GM18858 (cell line): ENCODE measurements around the gene MEOX2.

Source experiments
- ATAC-seq: cut with Tn5 transposase; IDR thresholded peaks from one replicate; pipeline ENCODE4 v1.9.1; 2021; ENCODE audit not compliant: unreplicated experiment

MEOX2 gene

DNA sequence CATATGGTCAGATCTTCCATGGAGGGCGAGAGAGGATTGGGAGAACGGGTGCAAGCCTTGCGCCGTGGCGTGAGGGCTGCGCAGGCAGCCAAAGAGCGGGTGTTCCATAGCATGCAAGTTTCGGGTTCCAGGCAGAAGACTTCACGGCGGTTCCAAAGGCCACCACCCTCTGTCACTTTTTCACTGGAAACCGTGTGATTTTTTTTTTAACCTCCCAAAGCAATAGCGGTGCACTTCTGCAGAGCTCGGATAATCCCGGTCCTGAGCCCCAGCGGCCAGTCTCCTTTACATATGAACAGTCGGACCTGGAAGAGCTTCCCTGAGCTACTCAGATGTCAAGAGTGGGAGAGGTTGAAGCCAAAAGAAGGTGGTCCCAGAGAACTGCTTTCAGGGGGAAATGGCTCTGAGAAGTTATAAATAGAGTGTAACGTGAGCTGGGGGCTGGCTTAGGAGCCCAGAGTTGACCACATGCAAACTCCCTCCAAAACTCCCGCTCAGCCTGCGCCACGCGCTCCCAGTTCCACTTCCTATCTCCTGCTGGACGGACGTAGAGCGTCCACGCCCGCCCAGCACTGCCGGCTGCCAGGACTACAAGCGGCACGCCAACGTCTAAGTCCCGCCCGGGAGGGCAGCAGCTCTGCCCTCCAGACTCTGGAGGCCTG lies at the start of gene MEOX2:
Gene MEOX2 (minus strand): TSS at position 389 of the 662 bp plus-strand sequence. CDS start 281 bp downstream, at position 108.
- ATAC-seq: no peak

DNA sequence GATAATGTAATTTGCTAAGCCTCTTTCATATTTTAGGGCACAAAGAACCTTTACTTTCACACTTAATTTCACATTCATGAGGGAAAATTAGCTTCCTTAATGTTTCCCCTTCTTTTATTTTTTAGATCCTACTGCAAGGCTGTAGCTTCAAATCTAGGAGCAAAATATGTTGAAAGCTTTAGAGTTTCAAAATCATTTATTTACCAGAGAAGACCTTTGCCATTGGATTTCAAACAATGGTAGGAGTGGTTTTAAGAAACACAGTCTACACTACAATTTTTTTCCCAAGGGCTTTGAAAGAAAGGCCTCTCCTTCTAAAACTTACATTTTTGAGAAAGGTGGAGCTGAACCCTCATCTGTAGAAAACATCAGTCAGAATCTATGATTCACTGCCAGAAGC lies 43.3 kb upstream of the MEOX2 start:
- ATAC-seq: no peak

DNA sequence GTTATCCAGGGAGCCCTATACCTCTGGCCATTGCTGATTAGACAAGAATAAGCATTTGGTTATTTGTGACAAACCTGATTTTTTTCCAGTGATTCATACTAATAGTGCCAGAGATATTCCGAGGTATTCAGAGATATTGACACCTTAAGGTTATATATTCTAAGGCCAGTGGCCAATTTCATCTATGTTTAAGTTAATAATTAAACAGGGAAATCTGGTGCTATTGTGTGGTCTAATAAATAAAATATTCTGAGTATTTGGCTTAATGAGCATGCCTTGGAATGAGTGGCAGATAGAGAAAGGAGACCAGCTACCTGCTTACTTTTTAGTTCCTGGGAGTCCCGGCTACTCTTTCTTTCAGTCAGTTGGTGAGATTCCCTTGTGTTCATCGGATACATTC lies 38.6 kb upstream of the MEOX2 start:
- ATAC-seq: no peak

DNA sequence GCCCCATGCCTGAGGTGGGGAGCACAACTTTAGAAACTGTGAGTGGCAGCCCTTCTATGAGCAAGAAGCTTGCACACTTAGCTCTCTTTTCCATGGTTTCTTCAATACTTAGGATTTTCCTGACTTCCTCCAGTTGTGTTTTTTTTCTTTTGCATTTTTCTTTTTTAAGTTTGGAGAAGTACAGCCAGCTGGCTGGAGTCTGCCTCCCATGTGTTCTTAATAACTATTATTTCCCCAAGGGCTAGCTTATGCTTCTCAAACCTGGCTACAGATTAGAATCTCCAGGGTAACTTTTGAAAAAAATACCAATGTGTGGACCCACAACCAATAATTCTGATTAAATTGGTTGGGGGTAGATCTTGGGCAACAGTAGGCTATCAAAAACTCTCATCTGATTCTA lies 37.4 kb upstream of the MEOX2 start:
- no peak for ATAC-seq

DNA sequence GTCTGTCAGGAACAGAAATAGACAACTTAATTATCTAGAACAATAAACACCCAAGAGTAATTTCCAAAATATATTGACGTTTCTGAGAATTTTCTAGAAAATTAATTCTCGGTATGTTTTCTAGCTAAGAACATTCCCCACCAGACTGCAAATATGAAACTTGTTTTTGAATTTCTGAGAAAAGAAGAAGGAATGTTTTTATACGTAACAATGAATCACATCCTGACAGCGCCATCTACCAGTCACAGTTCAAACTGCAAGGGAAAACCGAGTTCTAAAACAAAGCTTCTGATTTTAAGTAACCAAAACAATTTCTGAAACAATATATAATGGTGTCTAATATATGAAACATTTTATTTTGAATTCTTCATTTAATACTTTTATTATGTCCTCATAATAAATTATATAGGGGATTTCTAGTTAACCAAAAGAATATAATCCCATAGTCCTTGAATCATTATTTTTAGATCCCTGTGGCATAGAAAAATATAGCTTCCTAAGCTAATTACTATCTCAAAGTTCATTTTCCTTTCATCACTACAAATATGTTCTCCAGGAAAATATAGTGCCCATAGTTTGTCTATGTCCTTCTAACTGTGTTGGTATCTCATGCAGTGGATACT lies 34.5 kb upstream of the MEOX2 start:
- no peak for ATAC-seq

DNA sequence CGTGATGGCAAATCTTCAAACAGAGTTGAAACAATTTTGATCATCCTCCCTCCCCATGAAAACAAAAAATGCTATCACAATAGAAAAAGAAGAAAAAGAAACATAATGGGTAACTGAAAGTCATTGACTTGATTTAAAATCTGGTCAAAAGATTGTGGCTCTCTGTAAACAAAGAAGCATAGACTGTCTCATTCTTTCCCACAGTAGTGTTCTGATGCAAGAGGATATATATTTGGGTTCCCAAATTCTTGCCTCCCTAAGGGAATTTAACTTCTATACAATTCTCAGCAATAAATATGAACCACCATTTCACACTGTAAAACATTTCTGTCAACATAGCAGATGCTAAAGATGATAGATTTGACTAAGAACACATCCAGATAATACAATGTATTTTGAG lies 32.8 kb upstream of the MEOX2 start:
- ATAC-seq: no peak

DNA sequence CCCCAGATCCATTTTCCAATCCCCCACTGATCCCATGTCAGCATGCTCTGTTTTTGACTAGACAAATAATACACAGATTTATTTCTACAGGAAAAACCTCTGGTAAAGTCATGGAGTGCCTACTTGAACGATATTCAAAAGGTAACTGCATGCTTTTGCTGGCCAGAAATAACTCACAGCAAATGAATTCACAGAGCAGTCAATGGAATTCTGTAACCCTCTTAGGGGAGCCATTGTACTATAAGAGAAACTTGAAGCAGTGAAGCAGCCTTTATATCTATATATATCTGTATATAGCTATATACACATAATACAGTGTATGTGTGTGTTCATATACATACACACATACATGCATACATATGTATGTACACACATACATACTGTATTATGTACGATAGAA lies 29.0 kb upstream of the MEOX2 start:
- ATAC-seq: no peak

DNA sequence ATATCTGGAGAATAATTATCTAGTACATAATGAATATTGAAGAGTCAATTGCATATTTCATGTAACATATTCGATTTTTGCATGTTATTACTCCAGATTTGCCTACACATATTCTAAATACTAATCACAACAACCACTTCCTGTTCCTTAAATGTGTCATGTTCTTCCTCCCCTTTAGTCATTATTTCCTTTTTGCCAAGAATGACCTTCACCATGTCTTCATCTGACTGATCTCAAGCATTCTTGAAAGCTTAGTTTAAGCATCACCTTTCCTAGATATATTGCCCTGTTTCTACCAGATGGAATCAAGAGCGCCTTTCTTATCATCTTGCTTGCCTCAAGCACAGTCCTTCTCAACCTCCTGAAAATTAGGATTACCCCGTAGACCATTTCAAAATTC lies 23.5 kb upstream of the MEOX2 start:
- no peak for ATAC-seq

DNA sequence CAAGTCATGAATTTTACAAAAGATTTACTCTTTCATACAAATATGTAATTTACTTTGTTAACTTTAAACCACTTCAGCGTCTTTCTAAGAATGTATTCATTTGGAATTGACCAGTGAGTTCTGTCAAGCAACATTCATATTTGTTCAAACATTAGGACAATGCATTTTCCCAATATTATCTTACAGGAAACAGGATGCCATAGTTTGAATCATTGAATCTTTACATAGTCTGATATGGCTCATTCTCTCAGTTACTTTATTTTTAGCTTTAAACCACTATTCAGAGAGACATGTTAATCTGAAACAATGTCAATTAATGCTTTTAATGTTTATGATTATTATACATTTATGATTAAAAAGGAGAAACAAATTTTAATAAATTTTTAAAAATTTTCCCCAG lies 21.1 kb upstream of the MEOX2 start:
- no peak for ATAC-seq

DNA sequence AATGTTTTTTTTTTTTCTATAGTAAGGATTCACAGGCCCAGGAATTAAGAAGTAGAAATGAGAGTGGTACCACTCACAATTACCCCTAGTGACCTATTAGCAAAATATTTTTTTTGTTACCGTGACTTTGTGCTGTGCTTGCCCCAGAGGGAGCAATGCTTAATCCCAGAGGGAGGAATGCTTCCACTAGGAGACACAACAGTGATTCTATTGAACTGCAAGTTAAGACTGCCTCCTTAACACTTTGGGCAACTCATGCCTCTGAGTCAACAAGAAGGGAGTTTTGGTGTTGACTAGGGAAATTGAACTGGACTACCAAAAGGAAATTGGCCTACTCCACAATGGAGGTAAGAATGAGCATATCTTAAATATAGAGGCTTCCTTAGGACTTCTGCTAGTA lies 17.2 kb upstream of the MEOX2 start:
- ATAC-seq: no peak

DNA sequence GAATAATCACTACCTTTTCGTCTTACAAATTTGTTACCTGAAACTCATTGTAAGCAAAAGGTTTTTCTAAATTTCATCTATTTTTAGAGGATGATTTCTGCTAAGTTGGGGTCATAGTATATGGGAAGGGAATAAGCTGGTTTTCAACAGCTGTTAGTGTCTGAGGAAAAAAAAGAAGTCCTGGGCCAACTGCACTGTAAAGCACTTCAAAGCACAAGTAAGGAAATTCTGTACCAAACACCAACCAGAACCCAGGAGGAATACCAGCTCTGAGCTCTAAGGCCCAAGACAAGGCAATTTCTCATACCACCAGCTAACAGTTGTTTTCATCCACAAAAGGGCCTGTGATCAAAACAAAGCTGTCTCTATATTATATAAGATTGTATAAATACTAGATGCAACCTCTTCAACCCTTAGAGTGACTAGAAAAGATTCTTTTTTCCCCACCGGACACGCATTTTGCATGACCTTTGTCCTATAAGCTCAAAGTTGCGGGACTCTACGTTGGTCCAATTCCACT lies 6.1 kb upstream of the MEOX2 start:
- ATAC-seq: no peak

DNA sequence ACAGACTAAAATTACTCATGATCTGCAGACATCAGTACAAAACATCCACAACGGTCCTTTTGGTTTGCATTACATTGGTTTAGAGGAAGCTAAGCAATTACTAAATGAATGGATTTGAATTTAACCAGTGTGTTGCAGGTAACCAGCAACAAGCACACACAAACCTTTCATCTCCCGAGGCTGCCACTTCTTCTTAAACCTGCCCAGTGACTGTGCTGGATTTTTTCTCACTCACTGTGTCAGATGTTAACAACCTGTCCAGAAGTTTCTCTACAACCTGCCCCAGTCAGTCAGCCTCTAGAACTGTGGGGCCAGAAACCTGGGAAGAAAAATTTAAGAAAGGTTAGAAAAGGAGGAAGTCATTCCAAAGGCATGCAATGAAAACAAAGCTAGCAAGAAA lies 2.4 kb upstream of the MEOX2 start:
- no peak for ATAC-seq

DNA sequence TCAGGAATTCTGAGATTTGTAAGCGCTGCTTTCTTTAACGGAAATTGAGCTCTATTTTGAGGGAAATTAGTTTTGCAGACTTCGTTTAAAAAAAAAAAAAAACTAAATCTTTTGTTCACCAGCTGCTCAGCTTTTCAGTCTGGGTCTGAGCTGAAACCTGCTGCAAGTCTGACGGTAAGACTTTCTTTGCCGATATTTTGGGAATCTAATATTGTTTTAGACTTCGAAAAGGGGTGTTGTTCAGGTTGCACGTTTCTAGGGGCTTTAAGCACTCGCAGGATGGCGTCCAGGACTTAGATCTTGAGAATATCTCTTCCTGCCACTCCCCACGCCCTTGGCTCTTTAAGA lies 1.8 kb upstream of the MEOX2 start:
- ATAC-seq: no peak

DNA sequence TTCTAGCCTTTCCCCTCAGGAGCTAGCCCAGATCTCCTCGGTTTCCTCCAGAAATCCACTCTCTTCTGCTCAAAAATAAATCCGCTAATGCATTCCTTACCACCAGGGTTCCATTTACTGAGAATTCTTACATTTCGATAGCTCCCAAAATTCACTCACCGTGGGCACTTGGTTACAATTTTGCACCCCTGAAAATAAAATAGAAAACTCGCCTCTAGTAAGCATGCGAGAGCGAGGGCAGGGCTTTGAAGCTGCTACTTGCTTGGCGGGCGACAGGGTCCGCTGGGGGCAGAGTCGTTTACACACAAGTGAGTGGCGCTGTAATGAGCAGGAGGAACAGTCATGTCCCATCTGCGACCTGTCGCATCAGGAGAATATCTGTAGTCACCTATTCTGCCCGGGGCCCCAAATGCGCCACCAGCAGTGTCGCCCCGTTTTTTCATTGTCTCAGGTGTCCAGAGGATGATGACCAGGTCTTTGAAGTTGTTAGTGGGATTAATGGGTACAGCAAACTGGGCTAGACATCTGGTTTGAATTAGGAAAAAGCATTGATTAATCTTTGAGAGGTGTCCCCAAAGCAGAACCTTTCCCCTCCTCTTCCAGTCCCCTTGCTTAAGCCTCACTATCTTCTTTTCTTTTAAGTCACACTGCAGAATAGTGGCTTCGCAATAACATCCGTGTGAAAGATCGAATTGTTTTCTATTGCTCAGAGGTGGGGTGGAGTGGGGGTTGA lies 1.2 kb upstream of the MEOX2 start:
- no peak for ATAC-seq

DNA sequence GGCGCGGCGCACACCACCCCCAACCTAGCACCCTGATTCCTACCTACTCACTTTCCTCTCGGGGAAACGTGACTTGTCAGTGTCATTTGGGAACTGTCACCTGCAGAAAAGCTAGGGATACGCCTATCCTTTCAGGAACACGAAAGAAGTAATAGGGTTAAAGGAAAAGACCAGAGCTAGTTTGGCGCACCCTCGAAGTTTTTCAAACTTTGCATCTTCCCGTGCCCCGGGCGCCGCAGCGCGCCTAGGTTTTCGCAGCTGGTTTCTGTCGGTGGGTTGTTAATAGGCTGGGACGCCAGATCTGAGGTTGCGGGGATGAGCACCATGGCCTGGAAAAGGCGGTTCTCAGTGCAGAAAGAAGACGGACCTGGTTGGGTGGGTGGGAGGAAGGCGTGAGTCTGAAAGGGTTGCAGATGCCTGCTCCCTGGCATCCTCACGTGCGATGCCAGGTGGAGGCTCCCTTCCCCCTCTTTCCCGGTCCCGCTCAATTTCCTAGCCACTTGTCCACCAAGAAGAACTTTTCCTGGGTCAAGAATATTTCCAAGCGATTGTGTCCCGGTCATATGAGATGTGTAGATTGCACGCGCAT lies 568 bp upstream of the MEOX2 start:
- ATAC-seq: no peak

DNA sequence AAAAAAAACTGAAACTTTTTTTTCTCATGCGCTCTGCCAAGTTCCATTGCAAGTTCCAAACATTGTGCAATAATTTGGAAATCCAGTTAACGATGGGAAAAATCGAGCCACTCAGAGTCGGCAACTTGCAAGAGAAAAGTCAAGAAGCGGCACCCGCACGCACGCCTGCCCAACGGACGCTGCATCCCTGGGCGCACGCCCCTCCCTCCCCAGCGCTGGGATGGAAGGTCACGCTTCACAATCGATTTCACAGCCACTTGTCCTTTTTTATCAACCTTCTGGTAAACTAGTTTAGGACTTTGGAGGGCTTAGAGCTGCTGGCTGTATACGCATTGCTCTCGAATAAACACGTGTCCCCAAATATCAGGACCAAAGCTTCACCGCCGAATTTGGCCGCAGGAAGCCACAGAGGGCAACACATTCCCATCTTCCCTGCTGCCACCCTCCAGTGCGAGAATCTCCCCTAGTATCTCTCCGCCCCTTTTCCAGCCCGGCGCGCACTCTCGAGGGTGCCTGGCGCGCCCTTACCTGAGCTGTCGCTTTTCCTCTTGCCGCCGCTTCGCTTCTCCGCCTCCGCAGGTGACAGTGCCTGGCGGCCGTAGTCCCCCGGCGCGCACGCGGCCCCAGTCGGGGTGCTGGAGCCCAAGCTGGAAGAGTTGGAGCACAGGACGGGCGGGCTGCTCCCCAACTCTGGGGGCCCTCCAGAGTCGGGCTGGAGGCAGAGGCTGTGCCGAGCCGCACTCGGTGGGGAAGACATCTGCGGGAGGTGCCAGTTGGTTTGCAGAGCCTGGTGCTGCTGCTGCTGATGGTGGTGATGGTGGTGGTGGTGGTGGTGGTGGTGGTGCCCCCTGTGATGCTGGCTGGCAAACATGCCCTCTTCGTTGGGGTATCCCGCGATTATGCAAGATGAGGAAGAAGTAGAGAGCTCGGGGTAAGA lies 857 bp downstream of the MEOX2 start:
- ATAC-seq: no peak

DNA sequence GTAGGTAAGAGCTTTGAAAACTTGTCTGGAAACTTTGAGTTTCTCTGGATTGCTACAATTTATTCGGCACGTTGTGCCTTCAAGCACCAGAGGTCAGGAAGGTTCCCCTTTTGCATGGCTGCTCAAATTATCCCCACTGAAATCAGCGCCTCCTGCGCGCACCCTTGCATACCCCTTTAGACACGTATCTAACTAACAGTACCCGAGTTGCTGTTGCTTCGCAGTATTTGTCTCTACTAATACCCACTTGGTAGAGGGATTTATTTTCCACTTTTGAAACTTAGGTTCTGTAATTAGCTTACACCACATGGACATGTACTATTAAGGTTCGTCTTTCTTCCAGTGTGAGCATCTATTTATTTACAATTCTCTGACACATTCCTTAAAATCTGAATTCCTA lies 1.6 kb downstream of the MEOX2 start:
- no peak for ATAC-seq

DNA sequence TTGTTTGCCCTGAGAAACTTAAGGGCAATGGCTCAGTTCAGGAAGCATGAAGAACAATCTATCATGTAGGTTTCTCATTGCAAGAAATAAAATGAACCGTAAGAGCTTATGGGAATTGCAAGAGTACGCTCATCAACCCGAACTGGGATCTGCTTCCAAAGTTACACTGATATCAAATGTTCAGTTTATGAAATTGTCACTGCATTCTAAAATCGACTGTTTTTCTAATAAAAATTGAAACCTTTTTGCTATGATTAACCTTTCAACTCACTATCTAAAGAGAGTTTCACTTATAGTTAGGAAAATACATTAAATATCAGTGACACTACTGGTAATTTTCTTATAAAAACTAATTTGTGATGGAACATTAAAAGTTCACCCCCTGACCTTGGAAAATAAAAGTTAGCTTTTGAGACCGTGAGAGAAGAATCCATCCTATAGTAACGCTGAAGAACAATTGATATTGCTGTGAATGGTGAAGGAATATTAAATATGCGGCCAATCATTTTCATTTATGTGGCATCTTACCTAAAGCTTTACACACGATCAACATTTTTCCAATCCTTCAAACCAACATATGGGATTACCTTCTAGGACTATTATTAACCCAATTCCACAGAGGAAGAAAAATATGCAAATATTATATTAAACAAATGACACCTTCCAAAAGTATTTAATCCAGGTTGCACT lies 2.2 kb downstream of the MEOX2 start:
- ATAC-seq: no peak

DNA sequence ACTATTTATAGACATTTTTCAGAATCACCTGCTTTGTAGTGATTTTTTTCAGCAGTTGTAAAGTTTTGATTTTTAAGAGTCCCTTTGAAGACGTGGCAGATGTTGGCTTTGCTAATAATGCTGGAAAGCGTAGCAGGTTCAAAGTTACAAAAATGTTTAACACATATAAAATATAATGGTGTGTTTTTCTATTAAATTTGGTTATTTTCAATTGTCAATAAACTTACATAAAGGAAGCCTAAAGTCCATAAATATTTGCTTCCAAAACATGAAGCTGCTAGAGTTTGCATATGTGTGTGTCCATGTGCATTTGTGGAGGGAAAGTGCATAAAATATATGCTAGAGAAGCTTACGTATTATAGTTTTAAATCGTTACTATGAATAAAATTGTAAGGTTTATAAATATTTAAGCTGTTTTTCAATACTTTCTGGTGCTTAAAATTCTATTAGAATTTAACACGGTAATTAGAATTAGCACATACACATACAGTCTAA lies 3.7 kb downstream of the MEOX2 start:
- no peak for ATAC-seq

DNA sequence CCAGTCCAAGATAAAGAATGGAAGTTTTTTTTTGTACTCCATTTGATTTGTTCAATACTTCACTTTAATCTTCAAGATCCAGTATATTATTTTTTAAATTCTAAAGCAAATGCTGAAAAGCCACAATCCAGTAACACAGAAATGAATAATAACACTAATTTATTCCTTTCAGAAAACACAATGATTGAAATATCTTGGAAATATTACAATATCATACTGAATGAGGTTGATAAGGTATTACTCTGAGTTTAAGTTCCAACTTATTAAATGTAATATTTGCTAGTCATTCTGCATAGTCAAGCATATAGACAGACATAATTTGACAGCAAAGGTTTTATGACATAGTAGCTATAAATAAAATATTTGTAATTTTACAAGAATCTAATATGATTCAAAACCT lies 4.4 kb downstream of the MEOX2 start:
- ATAC-seq: no peak
